Measurements from ENCODE around the gene KCNA1.

The KCNA1 gene

DNA sequence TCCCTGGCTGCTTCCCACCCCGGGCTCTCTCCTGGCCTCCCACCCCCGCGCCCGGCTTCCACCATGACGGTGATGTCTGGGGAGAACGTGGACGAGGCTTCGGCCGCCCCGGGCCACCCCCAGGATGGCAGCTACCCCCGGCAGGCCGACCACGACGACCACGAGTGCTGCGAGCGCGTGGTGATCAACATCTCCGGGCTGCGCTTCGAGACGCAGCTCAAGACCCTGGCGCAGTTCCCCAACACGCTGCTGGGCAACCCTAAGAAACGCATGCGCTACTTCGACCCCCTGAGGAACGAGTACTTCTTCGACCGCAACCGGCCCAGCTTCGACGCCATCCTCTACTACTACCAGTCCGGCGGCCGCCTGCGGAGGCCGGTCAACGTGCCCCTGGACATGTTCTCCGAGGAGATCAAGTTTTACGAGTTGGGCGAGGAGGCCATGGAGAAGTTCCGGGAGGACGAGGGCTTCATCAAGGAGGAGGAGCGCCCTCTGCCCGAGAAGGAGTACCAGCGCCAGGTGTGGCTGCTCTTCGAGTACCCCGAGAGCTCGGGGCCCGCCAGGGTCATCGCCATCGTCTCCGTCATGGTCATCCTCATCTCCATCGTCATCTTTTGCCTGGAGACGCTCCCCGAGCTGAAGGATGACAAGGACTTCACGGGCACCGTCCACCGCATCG is 1.8 kb downstream of the KCNA1 start:
- H3K4me2 ChIP-seq (ENCODE audit: low read depth, low read length) = no peak overlapping the region
- no peak for DNase-seq
- no peaks in the 10 kb centered on the region for H3F3A ChIP-seq (ENCODE audit: insufficient read depth, low read length)
- H4K20me1 ChIP-seq (ENCODE audit: insufficient read depth, low read length) = no peaks in the 10 kb centered on the region
- no peaks in the 10 kb centered on the region for H3K79me2 ChIP-seq (ENCODE audit: low read length)
- H3K9me2 ChIP-seq (replicated peaks; ENCODE audit: insufficient read depth, low read length) = no peaks in the 10 kb centered on the region
- H3K27me3 ChIP-seq (replicated peaks; ENCODE audit: insufficient read depth, low read length) = peaks cover 21% of the 10 kb centered on the region
- no peak overlapping the region for H3K4me3 ChIP-seq (ENCODE audit: low read length)
- H3K9me3 ChIP-seq (replicated peaks; ENCODE audit: insufficient read depth, low read length) = no peaks in the 10 kb centered on the region
- no peak overlapping the region for H2AFZ ChIP-seq (ENCODE audit: low read length)
- no peak overlapping the region for H3K9ac ChIP-seq (ENCODE audit: low read length)
- no peaks in the 10 kb centered on the region for H3K4me1 ChIP-seq (ENCODE audit: low read length)
- TF ChIP-seq EZH2phosphoT487 (IDR thresholded peaks at IDR 0.05; ENCODE audit: low read length) (no peak), EZH2 (optimal IDR thresholded peaks at IDR 0.05; ENCODE audit: low read depth, low read length) (no peak)
- TF ChIP-seq, protein P1, sequence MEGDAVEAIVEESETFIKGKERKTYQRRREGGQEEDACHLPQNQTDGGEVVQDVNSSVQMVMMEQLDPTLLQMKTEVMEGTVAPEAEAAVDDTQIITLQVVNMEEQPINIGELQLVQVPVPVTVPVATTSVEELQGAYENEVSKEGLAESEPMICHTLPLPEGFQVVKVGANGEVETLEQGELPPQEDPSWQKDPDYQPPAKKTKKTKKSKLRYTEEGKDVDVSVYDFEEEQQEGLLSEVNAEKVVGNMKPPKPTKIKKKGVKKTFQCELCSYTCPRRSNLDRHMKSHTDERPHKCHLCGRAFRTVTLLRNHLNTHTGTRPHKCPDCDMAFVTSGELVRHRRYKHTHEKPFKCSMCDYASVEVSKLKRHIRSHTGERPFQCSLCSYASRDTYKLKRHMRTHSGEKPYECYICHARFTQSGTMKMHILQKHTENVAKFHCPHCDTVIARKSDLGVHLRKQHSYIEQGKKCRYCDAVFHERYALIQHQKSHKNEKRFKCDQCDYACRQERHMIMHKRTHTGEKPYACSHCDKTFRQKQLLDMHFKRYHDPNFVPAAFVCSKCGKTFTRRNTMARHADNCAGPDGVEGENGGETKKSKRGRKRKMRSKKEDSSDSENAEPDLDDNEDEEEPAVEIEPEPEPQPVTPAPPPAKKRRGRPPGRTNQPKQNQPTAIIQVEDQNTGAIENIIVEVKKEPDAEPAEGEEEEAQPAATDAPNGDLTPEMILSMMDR (IDR thresholded peaks at IDR 0.05; ENCODE audit: low read length) = no peak
- no peak overlapping the region for H3K27ac ChIP-seq (ENCODE audit: low read length)
- no peaks in the 10 kb centered on the region for H3K36me3 ChIP-seq (replicated peaks; ENCODE audit: insufficient read depth, low read length)

DNA sequence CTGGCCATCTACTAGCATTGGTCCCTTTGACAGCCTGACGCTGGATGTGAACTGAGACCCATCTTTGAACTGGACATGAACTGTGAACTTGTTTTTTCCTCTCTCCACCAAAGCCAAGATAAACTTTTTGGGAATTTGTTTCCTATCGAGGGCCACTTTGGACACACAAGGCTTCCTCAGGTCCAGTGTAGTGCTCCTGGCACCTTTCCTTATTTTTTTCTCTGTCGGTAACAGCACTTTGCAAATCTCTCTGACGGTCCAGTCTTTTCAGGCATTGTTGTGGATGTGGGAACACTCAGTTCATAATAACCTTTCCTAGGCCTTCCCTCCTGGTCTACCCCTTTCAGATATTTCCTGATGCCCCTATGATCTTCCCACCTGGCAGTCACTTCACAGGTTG is 5.0 kb downstream of the KCNA1 start:
- no peaks in the 10 kb centered on the region for H3K9me3 ChIP-seq (replicated peaks; ENCODE audit: insufficient read depth, low read length)
- TF ChIP-seq, protein P1 (IDR thresholded peaks at IDR 0.05; ENCODE audit: low read length) = no peak
- TF ChIP-seq EZH2 (optimal IDR thresholded peaks at IDR 0.05; ENCODE audit: low read depth, low read length) (no peak), EZH2phosphoT487 (IDR thresholded peaks at IDR 0.05; ENCODE audit: low read length) (no peak)
- no peaks in the 10 kb centered on the region for H3K79me2 ChIP-seq (ENCODE audit: low read length)

DNA sequence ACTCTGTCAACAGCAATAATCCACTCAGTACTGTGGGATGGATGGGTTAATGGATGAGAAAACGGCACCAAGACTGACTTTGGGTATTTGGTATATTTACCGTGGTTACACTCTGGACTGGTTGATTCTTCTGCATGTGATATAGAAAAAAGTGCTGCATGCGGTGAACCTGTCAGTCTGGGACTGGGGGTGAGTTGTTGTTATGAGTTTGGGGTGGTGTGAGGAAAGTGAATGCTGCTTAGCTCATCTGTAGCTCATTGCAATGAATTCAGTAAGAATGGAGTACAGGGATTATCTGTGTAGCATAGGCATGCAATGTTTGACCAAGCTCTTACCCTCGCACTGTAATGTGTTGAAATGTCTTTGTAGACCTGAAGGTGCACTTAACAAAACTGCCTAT is 6.0 kb downstream of the KCNA1 start:
- no peak for DNase-seq
- Histone ChIP-seq H3K9ac (ENCODE audit: low read length) (no peak overlapping the region), H3K9me3 (replicated peaks; ENCODE audit: insufficient read depth, low read length) (no peaks in the 10 kb centered on the region), H3K27me3 (replicated peaks; ENCODE audit: insufficient read depth, low read length) (0 out of 2 replicates have a peak, but pooled peaks cover 3% of the 10 kb centered on the region), H3K4me1 (ENCODE audit: low read length) (no peaks in the 10 kb centered on the region), H3K36me3 (replicated peaks; ENCODE audit: insufficient read depth, low read length) (no peaks in the 10 kb centered on the region), H3F3A (ENCODE audit: insufficient read depth, low read length) (no peaks in the 10 kb centered on the region), H3K4me3 (ENCODE audit: low read length) (no peak overlapping the region), H4K20me1 (ENCODE audit: insufficient read depth, low read length) (no peaks in the 10 kb centered on the region), H3K9me2 (replicated peaks; ENCODE audit: insufficient read depth, low read length) (no peaks in the 10 kb centered on the region), H3K4me2 (ENCODE audit: low read depth, low read length) (no peak overlapping the region), H2AFZ (ENCODE audit: low read length) (no peak overlapping the region), H3K79me2 (ENCODE audit: low read length) (no peaks in the 10 kb centered on the region), H3K27ac (ENCODE audit: low read length) (no peak overlapping the region)
- TF ChIP-seq EZH2phosphoT487 (IDR thresholded peaks at IDR 0.05; ENCODE audit: low read length) (no peak), EZH2 (optimal IDR thresholded peaks at IDR 0.05; ENCODE audit: low read depth, low read length) (no peak)
- TF ChIP-seq, protein P1 (IDR thresholded peaks at IDR 0.05; ENCODE audit: low read length) = no peak

More for the DNA sequence above, 5.0 kb downstream of the KCNA1 start:
- Histone ChIP-seq H3K9ac (ENCODE audit: low read length) (no peak overlapping the region), H3K4me2 (ENCODE audit: low read depth, low read length) (no peak overlapping the region), H3K27me3 (replicated peaks; ENCODE audit: insufficient read depth, low read length) (peaks cover 8% of the 10 kb centered on the region; the same call in 1 of the 2 replicates), H3K36me3 (replicated peaks; ENCODE audit: insufficient read depth, low read length) (no peaks in the 10 kb centered on the region), H3F3A (ENCODE audit: insufficient read depth, low read length) (no peaks in the 10 kb centered on the region), H3K4me3 (ENCODE audit: low read length) (no peak overlapping the region), H3K9me2 (replicated peaks; ENCODE audit: insufficient read depth, low read length) (no peaks in the 10 kb centered on the region), H3K4me1 (ENCODE audit: low read length) (no peaks in the 10 kb centered on the region), H3K27ac (ENCODE audit: low read length) (no peak overlapping the region), H2AFZ (ENCODE audit: low read length) (no peak overlapping the region), H4K20me1 (ENCODE audit: insufficient read depth, low read length) (no peaks in the 10 kb centered on the region)
- no peak for DNase-seq
